Lung (tissue), 16 donors: Measurements from ENCODE around the gene BACE2. TPM values are rescaled to one million over a fixed set of nuclear protein-coding genes. Genes with fewer than 3 reads are reported as not detected.

Experiments
- ATAC-seq: fragments of 200-7000 bp; cut with Tn5 transposase; one replicate; pipeline ENCODE4 v1.9.1; 2020; ENCODE audit warnings: moderate number of reproducible peaks; ENCODE audit not compliant: insufficient read depth, low FRiP score
- DNase-seq, 3 donors: peaks; one replicate each; pipeline ENCODE4 v3.0.0-alpha.2; 2013 to 2017
- H3K27ac ChIP-seq, 2 donors: one replicate each; pipeline ENCODE4 v1.5.1; 2013; ENCODE audit warnings: mild to moderate bottlenecking in 2 of 2, moderate library complexity in 2 of 2, control low read depth in 1 of 2, inconsistent platforms in 1 of 2, low read depth in 1 of 2, low read length in 1 of 2
- H3K27me3 ChIP-seq, 3 donors: one replicate each; pipeline ENCODE4 v1.5.1; 2013; ENCODE audit warnings: low read length in 2 of 3; ENCODE audit not compliant: control insufficient read depth in 3 of 3, insufficient read depth in 3 of 3
- H3K36me3 ChIP-seq, 4 donors: one replicate each; pipeline ENCODE4 v1.5.1; 2013; ENCODE audit warnings: low read length in 4 of 4, mild to moderate bottlenecking in 1 of 4, moderate library complexity in 1 of 4; ENCODE audit not compliant: control insufficient read depth in 4 of 4, insufficient read depth in 4 of 4
- H3K4me1 ChIP-seq, 5 donors: one replicate each; pipeline ENCODE4 v1.5.1; 2013; ENCODE audit warnings: low read length in 5 of 5, mild to moderate bottlenecking in 2 of 5, moderate library complexity in 1 of 5; ENCODE audit not compliant: control insufficient read depth in 5 of 5, insufficient read depth in 5 of 5
- H3K4me3 ChIP-seq: one replicate; pipeline ENCODE4 v1.5.1; 2013; ENCODE audit warnings: mild to moderate bottlenecking, control low read depth, moderate library complexity
- H3K9ac ChIP-seq, 2 donors: one replicate each; pipeline ENCODE4 v1.5.1; 2013; ENCODE audit warnings: low read length in 2 of 2, control low read depth in 1 of 2; ENCODE audit not compliant: insufficient read depth in 1 of 2
- H3K9me3 ChIP-seq, 4 donors: one replicate each; pipeline ENCODE4 v1.5.1; 2013; ENCODE audit warnings: low read length in 3 of 4, mild to moderate bottlenecking in 1 of 4, moderate library complexity in 1 of 4; ENCODE audit not compliant: control insufficient read depth in 4 of 4, insufficient read depth in 3 of 4
- CTCF ChIP-seq: IDR thresholded peaks from 2 replicates; pipeline ENCODE4 v1.5.1; 2012; ENCODE audit warnings: mild to moderate bottlenecking; ENCODE audit errors: control extremely low read depth, extremely low read depth
- WGBS, 2 donors: extraction: QIAGEN DNeasy Blood & Tissue Kit; methylation state at CpG; one replicate each; pipeline ENCODE4 v1.1.7; 2013; 5-methylcytosine and 5-hydroxymethylcytosine counted together
- long read RNA-seq, 5 donors: transcript quantifications; one replicate each; lab custom pipeline, GENCODE V29; 2026
- polyA plus RNA-seq, 2 donors: library from polyadenylated mRNA; stranded (reverse); fragments of 200-250 nt; gene quantifications; one replicate each; pipeline ENCODE4 v1.2.1, GENCODE V29; 2013
- total RNA-seq, 2 donors: library from RNA; depleted of rRNA in 1 of 2; stranded (reverse); fragments of >200 nt in 1 of 2; gene quantifications; one replicate each; pipeline ENCODE4 v1.2.1, GENCODE V29; 2014 to 2021
- donor health status: control.
- donor health status: control.
- donor health status: Bipolar disorder and iron deficiency.
- donor health status: healthy.
- donor health status: DM: yes; HTN: yes; CAD: no.

Gene BACE2
- total RNA-seq (10 to 100 TPM; 36.0 to 49.9 TPM), polyA plus RNA-seq (10 to 100 TPM in 1 of 2 donors, 1 to 10 TPM in 1; 9.3 to 31.6 TPM)
- long read RNA-seq, donor 1, transcript BACE2-202 (9 exons, 2,993 nt): major isoform, 17 of 24 reads
- long read RNA-seq, donor 1, partial matches to known transcripts: 5 of 24 reads
- long read RNA-seq, donor 1, other reads (novel, unspliced or antisense): 0 of 24 reads
- long read RNA-seq, donor 2, partial matches to known transcripts: 0 of 1 reads
- long read RNA-seq, donor 2, other reads (novel, unspliced or antisense): 0 of 1 reads
- long read RNA-seq, donor 3, partial matches to known transcripts: 0 of 5 reads
- long read RNA-seq, donor 3, other reads (novel, unspliced or antisense): 0 of 5 reads
- long read RNA-seq, donor 4, partial matches to known transcripts: 0 of 2 reads
- long read RNA-seq, donor 4, other reads (novel, unspliced or antisense): 0 of 2 reads
- long read RNA-seq, donor 5, transcript BACE2-202 (9 exons, 2,993 nt): major isoform, 13 of 35 reads
- long read RNA-seq, donor 5, partial matches to known transcripts: 22 of 35 reads
- long read RNA-seq, donor 5, other reads (novel, unspliced or antisense): 0 of 35 reads

GRCh38 chr21:41167348-41168342, at the start of gene BACE2:
TSS of gene BACE2 (plus strand) at chr21:41168160. CDS start at chr21:41168264, 104 bp downstream.
- H3K9ac ChIP-seq: peak within 1 kb of the TSS; percentile 34 to 52
- H3K27me3 ChIP-seq: no peaks in the 10 kb centered on the region
- no peaks in the 10 kb centered on the region for H3K36me3 ChIP-seq
- peak within 1 kb of the TSS; percentile 71 for H3K4me3 ChIP-seq
- H3K27ac ChIP-seq: peak within 1 kb of the TSS; percentile 87 to 98
- WGBS, 2 donors: 1% methylated on average over 67 to 111 of the region's 111 CpGs
- peaks cover 3 to 20% (median 8%) of the 10 kb centered on the region in 5 donors for H3K4me1 ChIP-seq
- DNase-seq (peak; percentile 83 to 87 (median 83)), ATAC-seq (peak; percentile 82)
- peak; percentile 15 for TF ChIP-seq CTCF
- no peaks in the 10 kb centered on the region for H3K9me3 ChIP-seq

GRCh38 chr21:41119901-41120300, 48.1 kb upstream of the BACE2 start:
- Histone ChIP-seq H3K4me3 (no peak overlapping the region), H3K27ac (no peak overlapping the region), H3K36me3 (no peaks in the 10 kb centered on the region), H3K9ac (no peak overlapping the region), H3K4me1 (peaks cover 0 to 1% (median 0%) of the 10 kb centered on the region in 5 donors), H3K27me3 (no peaks in the 10 kb centered on the region), H3K9me3 (no peaks in the 10 kb centered on the region)
- ATAC-seq (no peak), DNase-seq (no peak)
- WGBS, 2 donors: 91 to 93% methylated on average over 1 of the region's 1 CpG
- TF ChIP-seq CTCF: no peak

GRCh38 chr21:41120997-41121396, 47.0 kb upstream of the BACE2 start:
- no peak overlapping the region for H3K9ac ChIP-seq
- 85 to 90% methylated on average over 4 of the region's 4 CpGs for WGBS, 2 donors
- H3K4me1 ChIP-seq: peaks cover 0 to 1% (median 0%) of the 10 kb centered on the region in 5 donors
- H3K9me3 ChIP-seq: no peaks in the 10 kb centered on the region
- H3K4me3 ChIP-seq: no peak overlapping the region
- ATAC-seq (no peak), DNase-seq (no peak)
- no peaks in the 10 kb centered on the region for H3K36me3 ChIP-seq
- H3K27me3 ChIP-seq: no peaks in the 10 kb centered on the region
- no peak for TF ChIP-seq CTCF
- no peak overlapping the region for H3K27ac ChIP-seq
